GM18907 (cell line): ENCODE measurements around the gene SLC25A51.
A peak's percentile ranks its signal among the peaks of the same experiment; 100 is the strongest.

ENCODE experiments used
- ATAC-seq: cut with Tn5 transposase; IDR thresholded peaks from one replicate; pipeline ENCODE4 v1.9.1; 2021; ENCODE audit warnings: mild to moderate bottlenecking, moderate library complexity; ENCODE audit not compliant: unreplicated experiment

The SLC25A51 gene, protein sequence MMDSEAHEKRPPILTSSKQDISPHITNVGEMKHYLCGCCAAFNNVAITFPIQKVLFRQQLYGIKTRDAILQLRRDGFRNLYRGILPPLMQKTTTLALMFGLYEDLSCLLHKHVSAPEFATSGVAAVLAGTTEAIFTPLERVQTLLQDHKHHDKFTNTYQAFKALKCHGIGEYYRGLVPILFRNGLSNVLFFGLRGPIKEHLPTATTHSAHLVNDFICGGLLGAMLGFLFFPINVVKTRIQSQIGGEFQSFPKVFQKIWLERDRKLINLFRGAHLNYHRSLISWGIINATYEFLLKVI

GRCh38 chr9:37903647-37904444 is at the start of gene SLC25A51:
Gene SLC25A51, minus strand, starts transcription at chr9:37904127. Its CDS starts 15,577 bp downstream, at chr9:37888550.
- ATAC-seq: peak; percentile 88

GRCh38 chr9:37953206-37953774 is 49.4 kb upstream of the SLC25A51 start:
- no peak for ATAC-seq

GRCh38 chr9:37952731-37953130 is 48.8 kb upstream of the SLC25A51 start:
- ATAC-seq: no peak

DNA sequence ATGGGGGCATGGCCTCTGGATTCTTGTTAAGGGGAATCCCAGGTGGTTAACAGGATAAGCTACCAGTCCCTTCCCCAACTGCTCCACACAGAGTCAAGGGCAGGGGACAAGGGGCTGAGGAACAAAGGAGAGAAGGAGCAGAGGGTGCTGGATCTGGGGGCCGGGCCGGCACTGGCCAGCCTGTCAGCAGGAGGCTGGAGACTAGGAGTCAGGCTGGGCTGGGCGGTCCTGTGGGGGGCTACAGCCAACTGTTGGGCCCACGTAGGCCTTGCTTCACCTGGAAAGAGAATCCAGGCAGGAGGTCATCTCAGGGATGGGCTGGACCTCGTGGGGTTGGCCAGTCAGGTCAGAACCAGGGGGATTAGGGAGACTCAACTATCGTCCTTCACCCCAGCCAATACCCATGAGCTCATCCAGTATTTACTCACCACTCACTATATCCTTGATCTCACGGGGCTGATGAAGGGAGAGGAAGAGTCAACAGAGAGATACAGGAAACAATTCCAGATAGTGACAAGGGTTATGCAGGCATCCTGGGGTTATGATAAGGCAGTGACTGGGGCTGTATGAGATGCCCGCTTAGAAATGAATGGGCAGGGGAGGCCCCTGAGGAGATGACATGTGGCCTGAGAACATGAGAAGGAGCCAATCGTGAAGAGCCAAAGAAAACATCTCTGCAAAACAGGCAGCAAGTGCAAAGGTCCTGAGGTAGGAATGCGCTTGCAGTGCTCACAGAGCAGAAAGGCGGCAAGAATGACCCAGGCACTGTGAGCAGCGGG is 47.9 kb upstream of the SLC25A51 start:
- no peak for ATAC-seq

- no peak for ATAC-seq
These were observed 46.6 kb upstream of the SLC25A51 start for GRCh38 chr9:37950561-37950960.

- ATAC-seq: no peak
These were observed 45.6 kb upstream of the SLC25A51 start for GRCh38 chr9:37949576-37949975.

- ATAC-seq: no peak
These were observed 44.6 kb upstream of the SLC25A51 start for GRCh38 chr9:37948417-37948980.

- no peak for ATAC-seq
These were observed 44.0 kb upstream of the SLC25A51 start for GRCh38 chr9:37947977-37948376.

DNA sequence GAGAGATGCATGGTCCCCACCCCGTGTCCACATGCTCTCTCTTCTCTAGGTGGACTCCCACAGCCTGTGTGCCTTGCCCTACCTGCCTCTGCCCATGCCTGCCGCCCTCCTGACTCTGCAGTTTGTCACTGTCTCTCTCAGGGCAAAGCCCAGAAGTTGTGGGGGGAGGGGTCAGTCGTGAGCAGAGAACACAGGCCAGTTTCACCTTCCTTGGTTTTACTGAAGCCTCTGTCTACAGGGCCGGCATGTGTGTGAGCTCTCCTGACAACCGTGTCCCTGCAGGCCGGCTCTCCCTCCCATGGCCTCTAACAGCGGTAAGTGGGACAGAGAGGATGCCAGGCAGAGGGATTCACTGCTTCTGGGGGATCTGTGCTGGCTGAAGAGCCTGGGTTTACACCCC is 43.5 kb upstream of the SLC25A51 start:
- no peak for ATAC-seq

DNA sequence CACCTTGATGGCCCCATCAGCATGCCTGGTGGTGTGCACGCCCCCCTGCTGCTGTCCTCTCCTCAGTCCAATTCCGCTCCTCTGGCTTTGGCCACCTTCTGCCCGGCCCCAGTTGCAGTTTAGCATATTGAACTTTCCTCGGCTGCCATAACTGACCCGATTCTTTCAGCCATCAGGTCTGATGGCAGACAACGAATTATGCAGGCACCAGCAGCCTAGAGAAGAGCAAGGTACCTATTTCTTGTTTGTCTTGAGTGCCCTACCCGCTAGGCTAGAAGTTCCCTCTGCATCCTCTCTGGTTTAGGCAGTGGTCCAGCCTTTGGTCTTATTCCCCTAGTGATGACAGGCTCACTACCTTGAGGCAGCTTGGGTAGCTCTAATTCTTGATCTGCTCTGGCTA is 43.0 kb upstream of the SLC25A51 start:
- ATAC-seq: no peak

DNA sequence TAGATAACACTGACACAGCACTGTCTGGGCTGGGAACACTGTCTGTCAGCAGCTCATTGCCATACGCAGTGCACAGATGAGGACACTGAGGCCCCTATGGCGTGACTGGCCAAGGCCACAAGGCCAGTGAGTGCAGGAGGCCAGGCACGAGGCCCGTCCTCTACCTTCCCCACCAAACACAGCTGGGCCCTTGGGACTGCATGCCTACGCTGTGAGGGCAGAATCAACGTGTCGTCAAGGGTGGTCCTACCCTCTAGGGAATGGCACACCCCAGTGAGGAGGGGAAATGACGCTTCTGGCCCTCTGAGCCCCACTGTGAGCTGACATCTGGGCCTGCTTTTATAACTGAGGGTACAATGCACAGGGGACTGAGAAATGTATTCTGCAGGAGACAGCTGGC is 42.1 kb upstream of the SLC25A51 start:
- ATAC-seq: no peak

- no peak for ATAC-seq
These were observed 40.9 kb upstream of the SLC25A51 start for GRCh38 chr9:37944671-37945481.

DNA sequence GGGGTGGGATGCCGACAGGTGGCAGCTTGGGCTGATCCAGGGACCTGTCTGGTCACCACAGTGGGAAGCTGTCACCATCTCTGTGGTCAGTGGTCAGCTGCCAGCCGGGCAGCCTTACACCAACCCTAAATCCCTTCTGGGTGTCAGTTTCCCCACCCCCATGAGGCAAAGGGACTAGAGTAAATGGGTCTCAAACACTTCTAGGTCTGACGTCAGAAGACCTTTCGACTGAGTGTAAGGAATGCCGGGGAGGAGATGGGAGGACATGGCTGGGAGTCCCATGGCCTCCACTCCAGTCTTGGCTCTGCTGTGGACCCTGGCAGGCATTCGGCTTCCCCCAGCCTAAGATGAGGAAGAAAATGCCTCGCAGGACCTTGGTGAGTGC is 40.3 kb upstream of the SLC25A51 start:
- ATAC-seq: no peak

DNA sequence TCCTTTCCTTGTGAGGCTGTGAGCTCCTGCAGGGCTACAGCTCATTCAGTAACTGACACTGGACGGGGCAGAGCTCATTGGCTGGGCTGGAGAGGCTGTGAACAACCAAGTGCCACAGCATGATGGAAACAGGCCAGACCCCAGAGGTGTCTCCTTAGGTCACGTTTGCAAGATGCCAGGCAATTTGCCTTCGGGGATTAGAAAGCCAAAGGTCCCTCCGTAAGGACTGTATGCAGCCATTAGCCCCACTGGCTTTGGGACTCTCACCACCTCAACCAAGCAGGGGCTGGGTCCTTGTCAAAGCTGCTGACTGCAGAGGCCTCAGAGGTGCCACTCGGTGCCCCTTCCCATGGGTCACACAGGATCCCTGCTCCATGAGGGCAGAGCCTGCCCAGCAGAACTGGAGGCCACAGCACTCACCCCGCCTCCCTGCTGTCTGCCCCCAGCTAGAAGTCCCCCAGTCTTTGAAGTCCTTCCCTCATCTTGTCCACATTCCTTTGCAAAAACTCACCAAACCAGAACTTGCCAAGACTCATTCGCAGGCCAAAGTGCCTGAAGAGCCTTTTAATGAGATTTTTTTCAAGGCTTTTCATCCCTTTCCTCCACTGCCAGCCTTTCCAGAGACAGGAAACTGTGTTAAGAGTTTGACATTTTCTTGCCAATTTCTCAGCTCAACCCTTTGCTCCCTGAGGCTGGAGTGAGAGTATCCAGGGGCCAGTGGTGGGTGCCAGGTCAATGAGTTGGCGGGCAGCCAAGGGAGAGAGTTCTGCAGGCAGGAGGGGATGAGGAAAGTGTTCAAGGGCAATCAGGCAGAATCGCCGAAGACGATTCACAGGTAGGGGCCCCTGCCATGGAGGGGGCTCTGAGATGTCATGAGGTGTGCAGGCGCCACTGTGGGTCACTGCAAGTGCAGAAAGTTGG is 39.7 kb upstream of the SLC25A51 start:
- no peak for ATAC-seq

DNA sequence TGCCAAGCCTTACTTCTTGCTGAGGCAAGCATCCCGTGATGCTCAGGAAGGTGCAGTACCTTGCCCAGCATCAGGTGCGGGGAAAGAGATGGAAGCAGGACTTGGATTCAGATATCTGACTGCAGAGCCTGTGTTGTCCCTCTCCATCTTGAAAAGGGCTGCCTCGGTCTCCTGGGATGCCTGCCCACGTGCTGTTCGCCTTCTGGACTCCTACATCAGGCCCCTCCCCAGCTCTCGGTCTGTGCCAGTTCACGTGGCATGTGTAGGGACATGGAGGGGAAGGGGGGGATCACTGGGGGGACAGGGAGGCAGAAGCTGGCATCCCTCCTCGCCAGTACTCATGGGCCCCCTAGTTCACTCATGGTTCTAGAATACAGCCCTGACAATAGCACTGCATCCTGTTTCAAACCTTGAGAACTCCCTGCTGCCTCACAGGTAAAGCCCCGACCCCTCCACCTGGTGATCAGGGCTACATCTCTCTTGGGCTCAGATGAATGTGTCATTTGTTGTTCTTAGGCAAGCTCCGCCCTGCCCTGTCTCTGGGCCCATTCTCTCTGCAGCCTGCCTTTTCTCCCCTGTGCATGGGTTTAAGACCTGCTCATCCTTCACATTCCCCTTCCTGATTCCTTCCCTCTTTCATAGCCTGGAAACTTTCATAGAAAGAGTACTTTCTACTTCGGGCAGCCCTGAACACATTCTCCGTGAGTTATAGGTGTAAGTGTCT is 38.9 kb upstream of the SLC25A51 start:
- no peak for ATAC-seq

- ATAC-seq: no peak
These were observed 37.3 kb upstream of the SLC25A51 start for GRCh38 chr9:37941253-37941652.

GRCh38 chr9:37939575-37940095 is 35.7 kb upstream of the SLC25A51 start:
- ATAC-seq: no peak
